Fibroblast of lung (primary cell): ENCODE data around the gene MARF1.

ENCODE experiments used
- EZH2 ChIP-seq: IDR thresholded peaks from 2 replicates; pipeline ENCODE4 v1.5.1; 2012; ENCODE audit warnings: low read length, control low read depth, mild to moderate bottlenecking; ENCODE audit errors: missing control alignments
- TF ChIP-seq, protein P1 (sequence below), 2 donors: IDR thresholded peaks in 1 of 2; conservative IDR thresholded peaks in 1 of 2; 1 replicate in 1 of 2; 2 replicates in 1 of 2; pipeline ENCODE4 v1.5.1; 2011 to 2012; ENCODE audit warnings: low read length in 2 of 2, control low read depth in 1 of 2, inconsistent platforms in 1 of 2, low read depth in 1 of 2, mild to moderate bottlenecking in 1 of 2

DNA sequence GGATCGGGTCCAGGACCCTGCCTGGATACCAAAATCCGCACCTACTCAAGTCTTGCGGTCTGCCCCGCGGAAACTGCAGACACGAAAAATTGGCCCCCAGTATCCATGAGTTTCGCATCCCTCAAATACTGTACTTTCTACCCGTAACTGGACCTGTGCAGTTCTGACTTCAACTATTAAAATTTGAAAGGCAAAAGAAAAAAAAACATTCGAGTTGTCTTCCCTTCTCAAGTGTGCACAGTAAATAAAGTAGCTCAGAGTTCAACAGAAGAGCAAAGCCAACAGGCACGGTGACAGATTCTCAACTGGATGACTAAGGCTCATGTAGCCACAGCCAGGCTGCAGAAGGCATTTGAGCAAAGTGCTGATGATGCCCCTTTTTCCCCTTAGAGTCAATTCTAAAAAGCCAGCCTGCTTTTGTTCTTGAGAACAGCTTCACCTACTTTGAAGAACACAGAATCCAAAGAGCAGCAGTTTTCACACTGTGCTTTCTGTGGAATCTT lies 32.5 kb downstream of the MARF1 start:
- TF ChIP-seq EZH2, result no peak
- TF ChIP-seq, protein P1, sequence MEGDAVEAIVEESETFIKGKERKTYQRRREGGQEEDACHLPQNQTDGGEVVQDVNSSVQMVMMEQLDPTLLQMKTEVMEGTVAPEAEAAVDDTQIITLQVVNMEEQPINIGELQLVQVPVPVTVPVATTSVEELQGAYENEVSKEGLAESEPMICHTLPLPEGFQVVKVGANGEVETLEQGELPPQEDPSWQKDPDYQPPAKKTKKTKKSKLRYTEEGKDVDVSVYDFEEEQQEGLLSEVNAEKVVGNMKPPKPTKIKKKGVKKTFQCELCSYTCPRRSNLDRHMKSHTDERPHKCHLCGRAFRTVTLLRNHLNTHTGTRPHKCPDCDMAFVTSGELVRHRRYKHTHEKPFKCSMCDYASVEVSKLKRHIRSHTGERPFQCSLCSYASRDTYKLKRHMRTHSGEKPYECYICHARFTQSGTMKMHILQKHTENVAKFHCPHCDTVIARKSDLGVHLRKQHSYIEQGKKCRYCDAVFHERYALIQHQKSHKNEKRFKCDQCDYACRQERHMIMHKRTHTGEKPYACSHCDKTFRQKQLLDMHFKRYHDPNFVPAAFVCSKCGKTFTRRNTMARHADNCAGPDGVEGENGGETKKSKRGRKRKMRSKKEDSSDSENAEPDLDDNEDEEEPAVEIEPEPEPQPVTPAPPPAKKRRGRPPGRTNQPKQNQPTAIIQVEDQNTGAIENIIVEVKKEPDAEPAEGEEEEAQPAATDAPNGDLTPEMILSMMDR (conservative IDR thresholded peaks at IDR 0.05 in 1 of 2, IDR thresholded peaks at IDR 0.05 in 1 of 2; ENCODE audit: low read depth in 1 of 2, low read length in 2 of 2), result no peak
